ENCODE results near the gene KLHL29.

GRCh38 chr2:23553561-23553960, 168.6 kb downstream of the KLHL29 start:
- TF ChIP-seq TEAD4 (IDR thresholded peaks at IDR 0.05; ENCODE audit: borderline replicate concordance, insufficient read depth) (no peak), SMC3 (IDR thresholded peaks at IDR 0.05; ENCODE audit: low read depth, low read length) (no peak), EP300 (IDR thresholded peaks at IDR 0.05; ENCODE audit: borderline replicate concordance in 1 of 2, low read depth in 1 of 2, low read length in 1 of 2) (no peak), CHD2 (IDR thresholded peaks at IDR 0.05; ENCODE audit: low read length, partially characterized antibody) (no peak), NFIC (IDR thresholded peaks at IDR 0.05; ENCODE audit: borderline replicate concordance) (no peak)

Data from SK-N-SH (cell line).